GM12872 (cell line): Measurements from ENCODE around the gene WDR37.

Experiments
- TF ChIP-seq, protein P1 (sequence below): IDR thresholded peaks from 3 replicates; pipeline ENCODE4 v1.5.1; 2011; ENCODE audit warnings: low read depth, mild to moderate bottlenecking, low read length, moderate library complexity; ENCODE audit not compliant: insufficient read depth

Gene WDR37

GRCh38 chr10:1056326-1057105 is at the start of gene WDR37:
TSS of gene WDR37 (plus strand) at chr10:1056385. CDS start at chr10:1072156, 15,771 bp downstream.
- TF ChIP-seq, protein P1, sequence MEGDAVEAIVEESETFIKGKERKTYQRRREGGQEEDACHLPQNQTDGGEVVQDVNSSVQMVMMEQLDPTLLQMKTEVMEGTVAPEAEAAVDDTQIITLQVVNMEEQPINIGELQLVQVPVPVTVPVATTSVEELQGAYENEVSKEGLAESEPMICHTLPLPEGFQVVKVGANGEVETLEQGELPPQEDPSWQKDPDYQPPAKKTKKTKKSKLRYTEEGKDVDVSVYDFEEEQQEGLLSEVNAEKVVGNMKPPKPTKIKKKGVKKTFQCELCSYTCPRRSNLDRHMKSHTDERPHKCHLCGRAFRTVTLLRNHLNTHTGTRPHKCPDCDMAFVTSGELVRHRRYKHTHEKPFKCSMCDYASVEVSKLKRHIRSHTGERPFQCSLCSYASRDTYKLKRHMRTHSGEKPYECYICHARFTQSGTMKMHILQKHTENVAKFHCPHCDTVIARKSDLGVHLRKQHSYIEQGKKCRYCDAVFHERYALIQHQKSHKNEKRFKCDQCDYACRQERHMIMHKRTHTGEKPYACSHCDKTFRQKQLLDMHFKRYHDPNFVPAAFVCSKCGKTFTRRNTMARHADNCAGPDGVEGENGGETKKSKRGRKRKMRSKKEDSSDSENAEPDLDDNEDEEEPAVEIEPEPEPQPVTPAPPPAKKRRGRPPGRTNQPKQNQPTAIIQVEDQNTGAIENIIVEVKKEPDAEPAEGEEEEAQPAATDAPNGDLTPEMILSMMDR = no peak

GRCh38 chr10:1006573-1006972 is 49.6 kb upstream of the WDR37 start:
- TF ChIP-seq, protein P1 = no peak

- TF ChIP-seq, protein P1 = no peak
Observed at GRCh38 chr10:1007583-1007982, 48.6 kb upstream of the WDR37 start.

GRCh38 chr10:1009071-1009494 is 47.1 kb upstream of the WDR37 start:
- TF ChIP-seq, protein P1 = no peak

DNA sequence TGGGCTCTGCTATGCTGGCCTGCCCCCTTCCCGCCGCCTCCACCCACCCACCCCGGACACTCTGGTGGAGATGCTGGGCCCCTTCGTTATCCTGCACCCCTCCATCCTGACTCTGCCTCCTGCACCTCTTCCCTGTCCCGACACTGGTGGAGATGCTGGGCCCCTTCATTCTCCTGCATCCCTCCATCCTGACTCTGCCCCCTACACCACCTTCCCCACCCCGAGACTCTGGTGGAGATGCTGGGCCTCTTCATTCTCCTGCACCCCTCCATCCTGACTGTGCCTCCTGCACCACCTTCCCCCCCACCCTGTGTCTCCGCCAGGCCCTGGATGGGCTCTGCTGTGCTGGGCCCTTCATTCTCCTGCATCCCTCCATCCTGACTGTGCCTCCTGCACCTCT is 45.5 kb upstream of the WDR37 start:
- TF ChIP-seq, protein P1 = no peak

DNA sequence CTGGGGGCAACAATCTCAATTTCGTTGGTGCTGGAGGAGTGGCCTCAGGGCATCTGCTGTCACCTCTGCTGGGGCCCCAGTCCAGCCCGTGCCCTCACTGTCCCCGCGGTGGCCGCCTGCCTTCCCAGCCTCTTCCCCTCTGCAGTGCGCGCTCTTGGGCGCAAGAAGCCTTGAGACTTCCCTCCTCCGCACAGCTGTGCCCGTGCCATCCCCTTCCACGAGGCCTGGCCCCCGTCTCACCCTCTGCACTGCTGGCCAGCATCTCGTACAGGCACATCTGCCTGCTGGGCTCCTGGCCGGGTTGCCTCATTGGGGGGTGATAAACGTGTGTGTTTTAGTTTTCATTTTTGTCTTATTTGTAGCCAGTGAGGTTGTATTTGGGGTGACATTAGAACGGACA is 44.5 kb upstream of the WDR37 start:
- TF ChIP-seq, protein P1 = no peak

DNA sequence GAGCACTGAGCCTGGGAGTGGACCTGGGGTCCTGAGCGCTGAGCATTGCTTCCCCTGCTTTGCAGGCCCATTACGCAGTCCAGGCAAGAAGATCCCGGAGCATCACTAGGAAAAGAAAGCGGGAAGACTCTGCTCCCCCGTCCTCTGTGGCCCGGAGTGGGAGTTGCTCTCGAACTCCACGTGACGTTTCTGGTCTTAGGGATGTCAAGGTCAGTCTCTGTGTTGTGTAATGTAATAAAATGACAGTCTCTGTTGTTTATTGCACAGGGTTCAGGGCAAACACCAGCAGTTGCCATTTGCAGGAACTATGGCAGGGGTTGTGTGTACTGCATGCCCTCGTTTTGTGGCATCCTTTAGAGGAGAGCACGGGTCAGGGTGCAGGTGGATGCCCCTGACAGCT is 40.5 kb upstream of the WDR37 start:
- TF ChIP-seq, protein P1 = no peak
